ENCODE results near the gene DNM3. TPM values are rescaled to one million over a fixed set of nuclear protein-coding genes. Genes with fewer than 3 reads are reported as not detected.

Gene DNM3
- polyA plus RNA-seq, 3 donors: 0.15 TPM; not detected in 2

DNA sequence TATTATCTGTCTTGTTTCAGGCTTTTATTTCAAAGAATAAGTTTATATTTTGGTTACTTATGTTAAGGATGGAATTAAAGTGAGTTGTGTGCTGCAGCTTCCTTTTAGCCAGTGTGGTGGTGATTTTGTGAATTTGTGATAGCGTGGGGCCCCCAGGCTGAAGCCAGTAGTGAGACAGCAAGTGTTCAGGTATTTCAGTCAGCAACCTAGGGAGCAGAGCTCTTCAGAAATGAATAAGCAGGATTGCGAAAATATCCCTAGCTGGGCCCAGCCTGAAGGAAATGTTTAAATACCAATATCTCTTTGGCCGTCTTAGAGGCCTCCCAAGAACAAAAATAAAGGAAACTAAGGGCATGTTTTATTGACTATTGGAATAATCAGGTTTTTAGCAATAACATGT is 428.3 kb downstream of the DNM3 start:
- no peak overlapping the region for H3K4me3 Mint-ChIP-seq
- Histone ChIP-seq H3K4me1 (ENCODE audit: control insufficient read depth in 1 of 2, insufficient read depth in 2 of 2, low read length in 2 of 2) (no peaks in the 10 kb centered on the region), H4K20me1 (ENCODE audit: insufficient read depth, low read length) (no peaks in the 10 kb centered on the region), H3K27me3 (ENCODE audit: control insufficient read depth in 2 of 2, insufficient read depth in 2 of 2, low read length in 2 of 2) (no peaks in the 10 kb centered on the region), H3K4me2 (replicated peaks; ENCODE audit: extremely low read depth, low read length, poor library complexity, severe bottlenecking) (no peak overlapping the region), H3K79me2 (ENCODE audit: insufficient read depth, low read length) (no peaks in the 10 kb centered on the region), H3K9ac (ENCODE audit: insufficient read depth, low read length, poor library complexity, severe bottlenecking) (no peak overlapping the region), H3K27ac (ENCODE audit: low read depth in 1 of 2, low read length in 2 of 2) (no peak overlapping the region), H3K9me3 (replicated peaks in 1 of 2; ENCODE audit: control insufficient read depth in 1 of 2, insufficient read depth in 1 of 2, low read length in 2 of 2) (no peaks in the 10 kb centered on the region), H3K36me3 (replicated peaks in 1 of 2; ENCODE audit: control insufficient read depth in 1 of 2, insufficient read depth in 2 of 2, low read length in 2 of 2) (no peaks in the 10 kb centered on the region), H2AFZ (ENCODE audit: insufficient read depth, low read depth, low read length, poor library complexity, severe bottlenecking) (no peak overlapping the region), H3K4me3 (replicated peaks in 1 of 3; ENCODE audit: low read depth in 2 of 3, low read length in 3 of 3) (no peak overlapping the region)
- TF ChIP-seq, protein P1, sequence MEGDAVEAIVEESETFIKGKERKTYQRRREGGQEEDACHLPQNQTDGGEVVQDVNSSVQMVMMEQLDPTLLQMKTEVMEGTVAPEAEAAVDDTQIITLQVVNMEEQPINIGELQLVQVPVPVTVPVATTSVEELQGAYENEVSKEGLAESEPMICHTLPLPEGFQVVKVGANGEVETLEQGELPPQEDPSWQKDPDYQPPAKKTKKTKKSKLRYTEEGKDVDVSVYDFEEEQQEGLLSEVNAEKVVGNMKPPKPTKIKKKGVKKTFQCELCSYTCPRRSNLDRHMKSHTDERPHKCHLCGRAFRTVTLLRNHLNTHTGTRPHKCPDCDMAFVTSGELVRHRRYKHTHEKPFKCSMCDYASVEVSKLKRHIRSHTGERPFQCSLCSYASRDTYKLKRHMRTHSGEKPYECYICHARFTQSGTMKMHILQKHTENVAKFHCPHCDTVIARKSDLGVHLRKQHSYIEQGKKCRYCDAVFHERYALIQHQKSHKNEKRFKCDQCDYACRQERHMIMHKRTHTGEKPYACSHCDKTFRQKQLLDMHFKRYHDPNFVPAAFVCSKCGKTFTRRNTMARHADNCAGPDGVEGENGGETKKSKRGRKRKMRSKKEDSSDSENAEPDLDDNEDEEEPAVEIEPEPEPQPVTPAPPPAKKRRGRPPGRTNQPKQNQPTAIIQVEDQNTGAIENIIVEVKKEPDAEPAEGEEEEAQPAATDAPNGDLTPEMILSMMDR (IDR thresholded peaks at IDR 0.05): no peak
- H3K9me3 Mint-ChIP-seq: peaks cover 0 to 1% (median 0%) of the 10 kb centered on the region in 7 donors
- H3K4me1 Mint-ChIP-seq: peaks cover 9% of the 10 kb centered on the region
- H3K36me3 Mint-ChIP-seq: no peaks in the 10 kb centered on the region
- 49% methylated on average over 2 of the region's 3 CpGs for WGBS (ENCODE audit: insufficient coverage)
- H3K27me3 Mint-ChIP-seq (ENCODE audit: low read depth in 3 of 3): no peaks in the 10 kb centered on the region
- no peak overlapping the region for H3K27ac Mint-ChIP-seq
- no peak for DNase-seq
- intact Hi-C loops (cut with micrococcal nuclease): no loop called here

DNA sequence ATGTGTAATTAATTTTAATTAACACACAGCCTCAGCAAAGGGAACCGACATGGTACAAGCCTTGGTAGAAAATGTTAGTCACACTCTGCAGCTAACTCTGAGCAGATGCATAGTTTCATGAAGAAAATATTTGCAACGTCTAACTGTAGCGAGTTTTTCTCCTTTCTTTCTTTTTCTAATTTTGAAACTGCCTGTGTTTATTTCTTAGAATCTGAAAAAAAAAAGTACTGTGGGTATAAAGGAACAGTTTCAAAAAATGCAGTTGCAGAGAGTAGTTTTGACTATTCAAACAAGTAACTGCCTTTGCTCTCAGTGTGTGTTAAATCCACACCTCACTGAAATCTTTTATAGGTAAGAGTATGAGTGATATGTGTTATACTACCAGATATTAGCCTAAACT is 429.3 kb downstream of the DNM3 start:
- H3K27me3 ChIP-seq (ENCODE audit: control insufficient read depth in 2 of 2, insufficient read depth in 2 of 2, low read length in 2 of 2): no peaks in the 10 kb centered on the region
- no peaks in the 10 kb centered on the region for H3K79me2 ChIP-seq (ENCODE audit: insufficient read depth, low read length)
- peaks cover 9% of the 10 kb centered on the region for H3K4me1 Mint-ChIP-seq
- no peaks in the 10 kb centered on the region for H3K9me3 ChIP-seq (replicated peaks in 1 of 2; ENCODE audit: control insufficient read depth in 1 of 2, insufficient read depth in 1 of 2, low read length in 2 of 2)
- no peaks in the 10 kb centered on the region for H3K27me3 Mint-ChIP-seq (ENCODE audit: low read depth in 3 of 3)
- TF ChIP-seq, protein P1 (IDR thresholded peaks at IDR 0.05): no peak
- no peak for DNase-seq
- no peak overlapping the region for H3K4me3 Mint-ChIP-seq
- H3K4me1 ChIP-seq (ENCODE audit: control insufficient read depth in 1 of 2, insufficient read depth in 2 of 2, low read length in 2 of 2): no peaks in the 10 kb centered on the region
- H3K27ac ChIP-seq (ENCODE audit: low read depth in 1 of 2, low read length in 2 of 2): no peak overlapping the region
- H3K36me3 Mint-ChIP-seq: no peaks in the 10 kb centered on the region
- H3K27ac Mint-ChIP-seq: no peak overlapping the region
- H4K20me1 ChIP-seq (ENCODE audit: insufficient read depth, low read length): no peaks in the 10 kb centered on the region
- WGBS (ENCODE audit: insufficient coverage): no CpG with 5 or more reads among the region's 3 CpGs
- no peak overlapping the region for H3K9ac ChIP-seq (ENCODE audit: insufficient read depth, low read length, poor library complexity, severe bottlenecking)
- intact Hi-C loops (cut with micrococcal nuclease): no loop called here
- H3K36me3 ChIP-seq (replicated peaks in 1 of 2; ENCODE audit: control insufficient read depth in 1 of 2, insufficient read depth in 2 of 2, low read length in 2 of 2): no peaks in the 10 kb centered on the region
- H3K4me3 ChIP-seq (replicated peaks in 1 of 3; ENCODE audit: low read depth in 2 of 3, low read length in 3 of 3): no peak overlapping the region
- no peak overlapping the region for H2AFZ ChIP-seq (ENCODE audit: insufficient read depth, low read depth, low read length, poor library complexity, severe bottlenecking)
- H3K4me2 ChIP-seq (replicated peaks; ENCODE audit: extremely low read depth, low read length, poor library complexity, severe bottlenecking): no peak overlapping the region
- peaks cover 0 to 1% (median 0%) of the 10 kb centered on the region in 7 donors for H3K9me3 Mint-ChIP-seq
